GM19025 (cell line): ENCODE measurements around the gene KLHL29.
"Not testable (repeated sequence)": the region's sequence is repeated elsewhere in the genome, so short reads cannot be mapped to it uniquely, and the experiment has no call there.

Source experiments
- ATAC-seq: cut with Tn5 transposase; IDR thresholded peaks from one replicate; pipeline ENCODE4 v1.9.1; 2021; ENCODE audit warnings: mild to moderate bottlenecking, low read depth, moderate library complexity; ENCODE audit not compliant: unreplicated experiment

KLHL29 gene

GRCh38 chr2:23384551-23385343 is at the start of gene KLHL29:
Gene KLHL29 (plus strand): TSS chr2:23385179. CDS start chr2:23562197, 177,018 bp downstream.
- peak; percentile 67 for ATAC-seq

- ATAC-seq = no peak
Measured at GRCh38 chr2:23335550-23335949, 49.4 kb upstream of the KLHL29 start.

GRCh38 chr2:23342075-23342474 is 42.9 kb upstream of the KLHL29 start:
- ATAC-seq = no peak

- no peak for ATAC-seq
Measured at GRCh38 chr2:23346029-23346428, 39.0 kb upstream of the KLHL29 start.

GRCh38 chr2:23346781-23347180 is 38.2 kb upstream of the KLHL29 start:
- no peak for ATAC-seq

GRCh38 chr2:23347471-23348092 is 37.4 kb upstream of the KLHL29 start:
- no peak for ATAC-seq

GRCh38 chr2:23348093-23348481 is 36.9 kb upstream of the KLHL29 start:
- ATAC-seq = not testable (repeated sequence)

GRCh38 chr2:23349508-23349907 is 35.5 kb upstream of the KLHL29 start:
- no peak for ATAC-seq

- ATAC-seq = no peak
Measured at GRCh38 chr2:23350041-23350791, 34.8 kb upstream of the KLHL29 start.

- no peak for ATAC-seq
Measured at GRCh38 chr2:23350792-23351355, 34.1 kb upstream of the KLHL29 start.

- peak; percentile 87 for ATAC-seq
Measured at GRCh38 chr2:23351388-23352141, 33.4 kb upstream of the KLHL29 start.

- peak; percentile 55 for ATAC-seq
Measured at GRCh38 chr2:23354554-23354953, 30.4 kb upstream of the KLHL29 start.

- no peak for ATAC-seq
Measured at GRCh38 chr2:23355001-23355400, 30.0 kb upstream of the KLHL29 start.

- ATAC-seq = no peak
Measured at GRCh38 chr2:23356711-23357110, 28.3 kb upstream of the KLHL29 start.

- no peak for ATAC-seq
Measured at GRCh38 chr2:23359631-23360567, 25.1 kb upstream of the KLHL29 start.

- no peak for ATAC-seq
Measured at GRCh38 chr2:23360571-23361125, 24.3 kb upstream of the KLHL29 start.

- no peak for ATAC-seq
Measured at GRCh38 chr2:23361152-23361551, 23.8 kb upstream of the KLHL29 start.

- ATAC-seq = no peak
Measured at GRCh38 chr2:23363268-23363667, 21.7 kb upstream of the KLHL29 start.

- ATAC-seq = no peak
Measured at GRCh38 chr2:23363831-23364230, 21.1 kb upstream of the KLHL29 start.
